RWPE1 (cell line): ENCODE measurements around the gene NXPH1.

Experiments used
- CTCF ChIA-PET: fragments of 350-600 bp; sonication (Branson Sonifier 250); formaldehyde crosslinking; extraction: SDS; loops from one replicate; lab custom pipeline; 2021; lab: Yijun Ruan, JAX
- POLR2A ChIA-PET: fragments of 400-600 bp; formaldehyde crosslinking; extraction: SDS; loops from one replicate; lab custom pipeline; 2020; ENCODE audit warnings: antibody characterized with exemption; ENCODE audit not compliant: low non-redundant PET; lab: Yijun Ruan, JAX
- DNase-seq: peaks from one replicate; pipeline ENCODE4 v3.0.0; 2012; ENCODE audit warnings: low spot score
- H3K27ac ChIP-seq: fragments of 450-650 bp; 2 replicates; pipeline ENCODE4 v1.5.1; 2017
- CTCF ChIP-seq: fragments of 450-650 bp; conservative IDR thresholded peaks from 2 replicates; pipeline ENCODE4 v1.5.1; 2017; ENCODE audit warnings: low read depth, mild to moderate bottlenecking

NXPH1 gene

GRCh38 chr7:8433477-8434289 lies at the start of gene NXPH1:
NXPH1 (plus strand) TSS chr7:8433609.
- DNase-seq, result no peak
- ChIA-PET POLR2A (no interaction called here), CTCF (no interaction called here)
- TF ChIP-seq CTCF, result no peak
- H3K27ac ChIP-seq, result no peak within 1 kb of the TSS

GRCh38 chr7:8384901-8385300 lies 48.5 kb upstream of the NXPH1 start:
- no peak overlapping the region for H3K27ac ChIP-seq
- DNase-seq, result no peak
- CTCF ChIA-PET, result no interaction called here
- TF ChIP-seq CTCF, result no peak
- POLR2A ChIA-PET, result no interaction called here

GRCh38 chr7:8386926-8387550 lies 46.4 kb upstream of the NXPH1 start:
- ChIA-PET CTCF (no interaction called here), POLR2A (no interaction called here)
- TF ChIP-seq CTCF, result no peak
- no peak overlapping the region for H3K27ac ChIP-seq
- DNase-seq, result no peak

- POLR2A ChIA-PET, result no interaction called here
- no peak overlapping the region for H3K27ac ChIP-seq
- DNase-seq, result no peak
- no peak for TF ChIP-seq CTCF
- CTCF ChIA-PET, result no interaction called here
These were observed 45.7 kb upstream of the NXPH1 start for GRCh38 chr7:8387551-8388256.

- TF ChIP-seq CTCF, result no peak
- ChIA-PET POLR2A (no interaction called here), CTCF (no interaction called here)
- no peak for DNase-seq
- no peak overlapping the region for H3K27ac ChIP-seq
These were observed 45.2 kb upstream of the NXPH1 start for GRCh38 chr7:8388257-8388625.

GRCh38 chr7:8389593-8390261 lies 43.7 kb upstream of the NXPH1 start:
- DNase-seq, result peak; percentile 8
- TF ChIP-seq CTCF, result no peak
- H3K27ac ChIP-seq, result no peak overlapping the region
- POLR2A ChIA-PET, result no interaction called here
- CTCF ChIA-PET, result no interaction called here
